Lower leg skin (tissue), 4 donors: ENCODE measurements around the gene HCST. TPM values are rescaled to one million over a fixed set of nuclear protein-coding genes. Genes with fewer than 3 reads are reported as not detected.

Source experiments
- DNase-seq, 2 donors: peaks; one replicate each; pipeline ENCODE4 v3.0.0-alpha.2; 2019; ENCODE audit warnings: low spot score in 2 of 2
- H3K4me3 ChIP-seq: fragments of 200-600 bp; sonication (generic); 2 replicates; pipeline ENCODE4 v1.5.1; 2017; ENCODE audit warnings: mild to moderate bottlenecking, low read depth; ENCODE audit not compliant: poor library complexity, severe bottlenecking
- POLR2A ChIP-seq, 2 donors: fragments of 450-650 bp; IDR thresholded peaks; one replicate each; pipeline ENCODE4 v1.6.1; 2016 to 2017; ENCODE audit warnings: antibody characterized with exemption in 2 of 2, mild to moderate bottlenecking in 1 of 2, moderate library complexity in 1 of 2
- WGBS, 2 donors: methylation state at CpG; one replicate each; pipeline ENCODE4 v1.1.5; 2018; 5-methylcytosine and 5-hydroxymethylcytosine counted together
- intact Hi-C: fragments of 100-400 bp; cut with DNase I; formaldehyde crosslinking; loops from one replicate; pipeline ENCODE4 v1.15.0; 2023; ENCODE audit warnings: low total_unique reads
- total RNA-seq, 4 donors: library from RNA; depleted of rRNA; stranded (reverse); fragments of >200 nt; gene quantifications; one replicate each; pipeline ENCODE4 v1.1.0, GENCODE V29; 2016
- TF ChIP-seq, protein P1 (sequence below), 3 donors: fragments of 450-650 bp; IDR thresholded peaks; one replicate each; pipeline ENCODE4 v1.5.1; 2016; ENCODE audit warnings: antibody characterized with exemption in 3 of 3, mild to moderate bottlenecking in 3 of 3, moderate library complexity in 2 of 3

Gene HCST
- total RNA-seq, 4 donors from 2014 or later: 0.79 to 8.4 (median 4.4) TPM; not detected in 1

DNA sequence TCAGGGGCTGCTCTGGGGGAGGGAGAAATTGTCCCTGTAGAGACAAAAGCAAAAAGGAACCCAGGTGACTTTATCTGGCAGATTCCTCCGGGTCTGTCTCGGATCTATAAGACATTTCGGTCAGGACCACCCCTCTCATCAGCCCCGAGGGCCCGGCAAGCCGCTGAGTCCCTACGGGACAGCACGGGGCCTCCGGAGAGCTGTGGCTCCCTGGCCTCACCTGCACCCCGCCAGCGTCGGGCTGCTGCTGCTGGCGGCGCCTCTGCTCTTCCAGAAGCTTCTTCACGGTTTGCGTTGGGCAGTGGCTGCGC lies 3.9 kb upstream of the HCST start:
- WGBS, 2 donors: 1% methylated on average over 12 to 17 of the region's 17 CpGs
- H3K4me3 ChIP-seq: peak overlapping the region; percentile 41
- no peak for DNase-seq
- intact Hi-C loops: loop anchor here (5.0 kb wide), 1 partner anchor 34 kb away; no protein-coding TSS in a partner anchor
- TF ChIP-seq, protein P1, sequence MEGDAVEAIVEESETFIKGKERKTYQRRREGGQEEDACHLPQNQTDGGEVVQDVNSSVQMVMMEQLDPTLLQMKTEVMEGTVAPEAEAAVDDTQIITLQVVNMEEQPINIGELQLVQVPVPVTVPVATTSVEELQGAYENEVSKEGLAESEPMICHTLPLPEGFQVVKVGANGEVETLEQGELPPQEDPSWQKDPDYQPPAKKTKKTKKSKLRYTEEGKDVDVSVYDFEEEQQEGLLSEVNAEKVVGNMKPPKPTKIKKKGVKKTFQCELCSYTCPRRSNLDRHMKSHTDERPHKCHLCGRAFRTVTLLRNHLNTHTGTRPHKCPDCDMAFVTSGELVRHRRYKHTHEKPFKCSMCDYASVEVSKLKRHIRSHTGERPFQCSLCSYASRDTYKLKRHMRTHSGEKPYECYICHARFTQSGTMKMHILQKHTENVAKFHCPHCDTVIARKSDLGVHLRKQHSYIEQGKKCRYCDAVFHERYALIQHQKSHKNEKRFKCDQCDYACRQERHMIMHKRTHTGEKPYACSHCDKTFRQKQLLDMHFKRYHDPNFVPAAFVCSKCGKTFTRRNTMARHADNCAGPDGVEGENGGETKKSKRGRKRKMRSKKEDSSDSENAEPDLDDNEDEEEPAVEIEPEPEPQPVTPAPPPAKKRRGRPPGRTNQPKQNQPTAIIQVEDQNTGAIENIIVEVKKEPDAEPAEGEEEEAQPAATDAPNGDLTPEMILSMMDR (IDR thresholded peaks at IDR 0.05): no peak
- no peak for TF ChIP-seq POLR2A (IDR thresholded peaks at IDR 0.05)

DNA sequence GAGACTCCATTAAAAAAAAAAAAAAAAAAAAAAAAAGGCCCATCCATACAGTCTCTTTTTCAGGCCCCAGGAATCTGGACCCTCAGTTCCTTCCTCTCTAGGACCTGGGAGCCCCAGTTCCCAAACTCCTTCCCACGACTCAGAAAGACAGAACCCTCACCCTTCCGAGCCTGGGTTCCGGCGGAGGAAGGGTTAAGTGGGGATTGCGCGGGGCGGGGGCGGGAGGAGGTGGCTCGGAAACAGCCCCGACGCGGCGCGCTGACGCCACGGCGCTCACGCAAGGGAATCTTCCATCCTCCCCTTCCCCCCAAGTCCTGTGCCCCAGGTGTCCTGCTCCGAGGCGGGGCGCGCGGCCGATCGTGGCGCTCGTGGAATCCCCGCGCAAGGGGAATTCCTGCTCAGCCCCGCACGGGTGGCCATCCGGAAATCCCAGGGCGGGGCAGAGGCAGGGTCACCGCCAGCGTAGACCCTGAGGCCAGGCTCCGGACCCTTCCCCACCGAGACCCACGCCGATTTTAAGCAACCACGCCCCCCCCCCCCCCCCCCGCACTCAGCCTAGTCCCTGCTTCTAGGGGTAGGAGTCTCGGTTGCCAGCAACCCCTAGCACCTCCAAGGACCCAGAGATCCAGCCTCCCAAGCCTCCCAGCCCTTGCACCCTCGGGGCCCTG lies 2.6 kb upstream of the HCST start:
- TF ChIP-seq, protein P1 (IDR thresholded peaks at IDR 0.05): no peak
- no peak for TF ChIP-seq POLR2A (IDR thresholded peaks at IDR 0.05)
- intact Hi-C loops: loop anchor here (5.0 kb wide), 1 partner anchor 33 kb away; no protein-coding TSS in a partner anchor
- 1% methylated on average over 24 to 39 of the region's 43 CpGs for WGBS, 2 donors
- peak overlapping the region; percentile 41 for H3K4me3 ChIP-seq
- DNase-seq: peak; percentile 68 to 95

DNA sequence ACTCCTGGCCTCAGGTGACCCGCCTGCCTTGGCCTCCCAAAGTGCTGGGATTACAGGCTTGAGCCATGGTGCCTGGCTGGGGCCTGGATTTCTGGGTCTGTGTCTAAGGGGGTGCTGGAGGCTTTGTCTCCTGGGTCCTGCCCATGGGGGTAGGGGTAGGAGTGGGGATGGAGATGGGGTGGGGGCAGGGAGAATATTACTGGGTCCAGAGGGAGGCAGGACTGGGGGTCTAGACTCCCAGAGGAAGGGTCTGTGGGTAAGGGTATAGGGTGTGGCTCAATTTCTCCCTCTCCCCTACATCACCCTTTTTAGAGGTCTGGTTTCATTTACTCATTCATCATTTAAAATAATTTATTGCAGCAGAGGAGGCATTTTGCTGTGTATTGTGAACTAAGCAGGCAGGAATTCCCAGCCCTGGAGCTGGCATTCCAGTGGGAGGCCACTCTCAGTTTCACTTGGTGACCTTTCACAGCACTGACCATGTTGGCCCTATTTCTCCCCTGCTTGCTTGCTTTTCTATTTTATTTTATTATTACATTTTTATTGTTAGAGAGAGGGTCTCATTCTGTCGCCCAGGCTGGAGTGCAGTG lies 1.2 kb upstream of the HCST start:
- TF ChIP-seq, protein P1 (IDR thresholded peaks at IDR 0.05): no peak
- TF ChIP-seq POLR2A (IDR thresholded peaks at IDR 0.05): no peak
- intact Hi-C loops: no loop called here
- peak overlapping the region; percentile 41 for H3K4me3 ChIP-seq
- no peak for DNase-seq
- WGBS, 2 donors: 73 to 75% methylated on average over 1 to 2 of the region's 2 CpGs

DNA sequence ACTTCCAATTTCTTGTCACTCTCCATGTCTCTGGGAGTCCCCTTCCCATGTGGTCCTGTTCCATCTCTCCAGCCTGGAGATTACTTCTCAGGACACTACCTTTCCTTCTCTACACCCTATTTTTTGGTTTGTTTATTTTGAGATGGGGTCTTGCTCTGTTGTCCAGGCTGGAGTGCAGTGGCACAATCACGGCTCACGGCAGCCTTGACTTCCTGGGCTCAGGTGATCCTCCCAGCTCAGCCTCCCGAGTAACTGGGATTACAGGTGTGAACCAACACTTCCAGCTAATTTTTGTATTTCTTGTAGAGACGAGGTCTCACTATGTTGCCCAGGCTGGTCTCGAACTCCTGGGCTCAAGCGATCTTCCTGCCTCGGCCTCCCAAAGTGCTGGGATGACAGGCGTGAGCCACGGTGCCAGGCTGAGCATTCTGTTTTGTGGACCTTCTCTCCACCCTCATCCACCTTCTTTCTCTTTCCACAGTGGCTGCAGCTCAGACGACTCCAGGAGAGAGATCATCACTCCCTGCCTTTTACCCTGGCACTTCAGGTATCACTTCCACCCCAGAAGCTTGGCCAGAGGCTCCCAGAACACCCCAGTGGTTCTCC lies 644 bp downstream of the HCST start:
- 67 to 74% methylated on average over 10 of the region's 10 CpGs for WGBS, 2 donors
- no peak overlapping the region for H3K4me3 ChIP-seq
- TF ChIP-seq POLR2A (IDR thresholded peaks at IDR 0.05): no peak
- TF ChIP-seq, protein P1 (IDR thresholded peaks at IDR 0.05): no peak
- intact Hi-C loops: no loop called here
- DNase-seq: no peak

DNA sequence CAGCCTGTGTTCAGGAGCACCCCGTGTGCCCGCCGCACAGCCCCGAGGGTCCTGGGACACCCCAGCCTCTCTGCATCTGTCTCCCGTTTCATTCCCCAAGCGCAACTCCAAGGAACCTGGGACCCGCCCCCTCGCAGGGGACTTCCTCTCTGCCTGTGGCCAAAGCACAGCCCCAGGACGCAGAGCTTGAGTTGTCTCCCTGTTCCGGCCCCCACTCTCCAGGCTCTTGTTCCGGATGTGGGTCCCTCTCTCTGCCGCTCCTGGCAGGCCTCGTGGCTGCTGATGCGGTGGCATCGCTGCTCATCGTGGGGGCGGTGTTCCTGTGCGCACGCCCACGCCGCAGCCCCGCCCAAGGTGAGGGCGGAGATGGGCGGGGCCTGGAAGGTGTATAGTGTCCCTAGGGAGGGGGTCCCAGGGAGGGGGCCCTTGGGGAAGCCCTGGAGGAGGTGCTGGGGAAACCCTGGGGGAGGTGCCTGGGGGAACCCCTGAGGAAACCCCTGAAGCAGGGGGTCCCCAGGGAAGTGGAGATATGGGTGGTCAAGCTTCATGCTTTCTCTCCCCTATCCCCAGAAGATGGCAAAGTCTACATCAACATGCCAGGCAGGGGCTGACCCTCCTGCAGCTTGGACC lies 1.3 kb downstream of the HCST start:
- intact Hi-C loops: no loop called here
- TF ChIP-seq, protein P1 (IDR thresholded peaks at IDR 0.05): no peak
- no peak for TF ChIP-seq POLR2A (IDR thresholded peaks at IDR 0.05)
- H3K4me3 ChIP-seq: no peak overlapping the region
- 2% methylated on average over 16 to 24 of the region's 24 CpGs for WGBS, 2 donors
- DNase-seq: peak; percentile 83 to 95
